Measurements from ENCODE around the gene TMEM128.

Gene TMEM128

DNA sequence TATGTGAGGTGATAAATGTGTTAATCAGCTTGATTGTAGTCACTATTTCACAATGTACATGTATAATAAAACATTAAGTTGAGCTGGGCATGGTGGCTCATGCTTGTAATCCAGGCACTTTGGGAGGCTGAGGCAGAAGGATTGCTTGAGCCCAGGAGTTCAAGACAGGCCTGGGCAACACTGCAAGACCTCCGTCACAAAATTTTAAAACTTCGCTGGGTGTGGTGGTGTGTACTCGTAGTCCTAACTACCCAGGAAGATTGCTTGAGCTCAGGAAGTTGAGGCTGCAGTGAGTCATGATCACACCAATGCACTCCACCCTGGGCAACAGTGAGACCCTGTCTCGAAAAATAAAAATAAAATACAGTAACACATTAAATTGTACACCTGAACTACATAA is 21.8 kb upstream of the TMEM128 start:
- peaks cover 63% of the 10 kb centered on the region for H3K36me3 ChIP-seq (ENCODE audit: control insufficient read depth, low read length)
- TF ChIP-seq, protein P1, sequence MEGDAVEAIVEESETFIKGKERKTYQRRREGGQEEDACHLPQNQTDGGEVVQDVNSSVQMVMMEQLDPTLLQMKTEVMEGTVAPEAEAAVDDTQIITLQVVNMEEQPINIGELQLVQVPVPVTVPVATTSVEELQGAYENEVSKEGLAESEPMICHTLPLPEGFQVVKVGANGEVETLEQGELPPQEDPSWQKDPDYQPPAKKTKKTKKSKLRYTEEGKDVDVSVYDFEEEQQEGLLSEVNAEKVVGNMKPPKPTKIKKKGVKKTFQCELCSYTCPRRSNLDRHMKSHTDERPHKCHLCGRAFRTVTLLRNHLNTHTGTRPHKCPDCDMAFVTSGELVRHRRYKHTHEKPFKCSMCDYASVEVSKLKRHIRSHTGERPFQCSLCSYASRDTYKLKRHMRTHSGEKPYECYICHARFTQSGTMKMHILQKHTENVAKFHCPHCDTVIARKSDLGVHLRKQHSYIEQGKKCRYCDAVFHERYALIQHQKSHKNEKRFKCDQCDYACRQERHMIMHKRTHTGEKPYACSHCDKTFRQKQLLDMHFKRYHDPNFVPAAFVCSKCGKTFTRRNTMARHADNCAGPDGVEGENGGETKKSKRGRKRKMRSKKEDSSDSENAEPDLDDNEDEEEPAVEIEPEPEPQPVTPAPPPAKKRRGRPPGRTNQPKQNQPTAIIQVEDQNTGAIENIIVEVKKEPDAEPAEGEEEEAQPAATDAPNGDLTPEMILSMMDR (IDR thresholded peaks at IDR 0.05; ENCODE audit: low read depth, low read length, poor library complexity, severe bottlenecking): no peak
- TF ChIP-seq EZH2phosphoT487 (IDR thresholded peaks at IDR 0.05; ENCODE audit: borderline replicate concordance, low read length): no peak
- no peak overlapping the region for H3K27ac ChIP-seq (ENCODE audit: low read depth, low read length)

DNA sequence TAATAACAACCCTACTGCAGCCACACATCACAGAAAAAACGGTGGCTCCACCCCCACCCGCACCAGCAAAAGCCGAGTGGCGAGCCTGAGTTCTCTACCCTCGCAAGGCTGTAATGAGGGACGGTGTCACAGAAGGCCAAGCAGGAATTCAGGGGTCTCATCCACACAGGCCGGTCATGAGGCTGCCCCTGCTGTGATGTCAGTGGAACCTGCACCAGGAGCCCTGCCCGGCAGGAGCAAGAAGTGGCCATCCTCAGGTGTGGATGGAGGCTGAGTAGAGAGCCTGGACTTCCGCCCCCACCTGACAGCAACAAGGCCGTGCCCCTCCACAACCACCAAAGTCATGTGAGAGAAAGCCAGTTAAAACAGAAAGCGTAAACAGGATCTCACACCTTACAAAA is 21.3 kb upstream of the TMEM128 start:
- H3K36me3 ChIP-seq (ENCODE audit: control insufficient read depth, low read length): peaks cover 58% of the 10 kb centered on the region
- H4K20me1 ChIP-seq (ENCODE audit: control insufficient read depth, insufficient read depth, low read depth, low read length): no peaks in the 10 kb centered on the region
- no peaks in the 10 kb centered on the region for H3K79me2 ChIP-seq (ENCODE audit: control insufficient read depth, low read length)
- no peaks in the 10 kb centered on the region for H3F3A ChIP-seq (ENCODE audit: control insufficient read depth, insufficient read depth)
- TF ChIP-seq, protein P1 (IDR thresholded peaks at IDR 0.05; ENCODE audit: low read depth, low read length, poor library complexity, severe bottlenecking): no peak
- TF ChIP-seq EZH2phosphoT487 (IDR thresholded peaks at IDR 0.05; ENCODE audit: borderline replicate concordance, low read length): no peak
- H3K4me1 ChIP-seq (ENCODE audit: control insufficient read depth, low read length): no peaks in the 10 kb centered on the region
- no peak overlapping the region for H3K4me3 ChIP-seq (ENCODE audit: low read length)
- H3K9me2 ChIP-seq (replicated peaks; ENCODE audit: control insufficient read depth, low read length): no peaks in the 10 kb centered on the region
- H3K27me3 ChIP-seq (ENCODE audit: control insufficient read depth, low read length): no peaks in the 10 kb centered on the region
- no peak overlapping the region for H3K4me2 ChIP-seq (ENCODE audit: low read length)
- no peak overlapping the region for H3K27ac ChIP-seq (ENCODE audit: low read depth, low read length)
- H3K9me3 ChIP-seq (ENCODE audit: control insufficient read depth, insufficient read depth, low read length): no peaks in the 10 kb centered on the region

More for the DNA sequence above, 21.8 kb upstream of the TMEM128 start:
- no peaks in the 10 kb centered on the region for H3K4me1 ChIP-seq (ENCODE audit: control insufficient read depth, low read length)
- H3K4me3 ChIP-seq (ENCODE audit: low read length): no peak overlapping the region
- H3K27me3 ChIP-seq (ENCODE audit: control insufficient read depth, low read length): no peaks in the 10 kb centered on the region
- H3K79me2 ChIP-seq (ENCODE audit: control insufficient read depth, low read length): no peaks in the 10 kb centered on the region
- H3K9me2 ChIP-seq (replicated peaks; ENCODE audit: control insufficient read depth, low read length): no peaks in the 10 kb centered on the region
- H3F3A ChIP-seq (ENCODE audit: control insufficient read depth, insufficient read depth): no peaks in the 10 kb centered on the region
- no peaks in the 10 kb centered on the region for H4K20me1 ChIP-seq (ENCODE audit: control insufficient read depth, insufficient read depth, low read depth, low read length)
- H3K9me3 ChIP-seq (ENCODE audit: control insufficient read depth, insufficient read depth, low read length): no peaks in the 10 kb centered on the region
- H3K4me2 ChIP-seq (ENCODE audit: low read length): no peak overlapping the region

DNA sequence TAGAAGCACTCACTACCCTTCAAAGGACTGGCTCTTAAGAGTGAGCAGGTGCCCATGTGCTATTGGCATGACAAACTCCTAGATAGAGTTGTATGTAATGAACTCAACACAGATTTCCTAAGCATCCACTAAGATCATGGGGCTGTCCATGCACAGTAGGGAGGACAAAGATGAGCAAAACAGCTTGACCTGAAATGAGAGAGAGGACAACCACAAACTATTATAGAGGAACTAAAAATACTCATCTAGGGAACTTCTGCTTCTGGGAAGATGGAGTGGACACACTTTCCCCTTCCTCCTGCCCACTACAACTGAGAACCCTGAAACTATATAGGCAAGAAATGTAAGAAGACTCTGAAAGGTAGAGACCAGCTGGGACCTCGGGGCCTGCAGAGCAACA is 20.8 kb upstream of the TMEM128 start:
- H3K4me1 ChIP-seq (ENCODE audit: control insufficient read depth, low read length): no peaks in the 10 kb centered on the region
- no peaks in the 10 kb centered on the region for H3K27me3 ChIP-seq (ENCODE audit: control insufficient read depth, low read length)
- H3F3A ChIP-seq (ENCODE audit: control insufficient read depth, insufficient read depth): no peaks in the 10 kb centered on the region
- H3K9me3 ChIP-seq (ENCODE audit: control insufficient read depth, insufficient read depth, low read length): no peaks in the 10 kb centered on the region
- H3K4me3 ChIP-seq (ENCODE audit: low read length): no peak overlapping the region
- H3K27ac ChIP-seq (ENCODE audit: low read depth, low read length): no peak overlapping the region
- H3K36me3 ChIP-seq (ENCODE audit: control insufficient read depth, low read length): peaks cover 55% of the 10 kb centered on the region
- H3K4me2 ChIP-seq (ENCODE audit: low read length): no peak overlapping the region
- no peaks in the 10 kb centered on the region for H3K9me2 ChIP-seq (replicated peaks; ENCODE audit: control insufficient read depth, low read length)
- no peaks in the 10 kb centered on the region for H3K79me2 ChIP-seq (ENCODE audit: control insufficient read depth, low read length)
- H4K20me1 ChIP-seq (ENCODE audit: control insufficient read depth, insufficient read depth, low read depth, low read length): no peaks in the 10 kb centered on the region
- TF ChIP-seq, protein P1 (IDR thresholded peaks at IDR 0.05; ENCODE audit: low read depth, low read length, poor library complexity, severe bottlenecking): no peak
- no peak for TF ChIP-seq EZH2phosphoT487 (IDR thresholded peaks at IDR 0.05; ENCODE audit: borderline replicate concordance, low read length)

DNA sequence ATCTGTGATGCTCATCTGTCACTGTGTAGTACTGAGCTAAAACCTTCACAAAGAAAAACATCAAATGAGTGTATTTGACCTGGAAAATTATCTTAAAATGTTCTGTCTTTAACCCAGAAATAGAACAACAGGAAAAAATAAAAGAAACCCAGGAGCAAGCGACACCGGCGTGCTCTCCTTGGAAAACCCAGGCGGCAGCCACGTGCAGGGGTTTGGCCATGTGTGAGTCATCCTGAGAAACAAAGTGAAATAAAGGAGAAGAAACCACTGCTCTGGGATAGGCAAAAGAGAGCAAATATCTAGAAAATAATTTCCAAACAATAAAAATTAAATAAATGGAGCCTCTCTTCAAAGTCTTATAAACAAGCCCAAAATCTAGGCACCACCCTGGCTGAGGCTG is 20.0 kb upstream of the TMEM128 start:
- Histone ChIP-seq H3K4me1 (ENCODE audit: control insufficient read depth, low read length) (no peaks in the 10 kb centered on the region), H3F3A (ENCODE audit: control insufficient read depth, insufficient read depth) (no peaks in the 10 kb centered on the region), H3K27me3 (ENCODE audit: control insufficient read depth, low read length) (no peaks in the 10 kb centered on the region), H3K4me3 (ENCODE audit: low read length) (no peak overlapping the region), H3K9me2 (replicated peaks; ENCODE audit: control insufficient read depth, low read length) (no peaks in the 10 kb centered on the region), H4K20me1 (ENCODE audit: control insufficient read depth, insufficient read depth, low read depth, low read length) (no peaks in the 10 kb centered on the region), H3K36me3 (ENCODE audit: control insufficient read depth, low read length) (peaks cover 47% of the 10 kb centered on the region), H3K4me2 (ENCODE audit: low read length) (no peak overlapping the region), H3K79me2 (ENCODE audit: control insufficient read depth, low read length) (no peaks in the 10 kb centered on the region), H3K27ac (ENCODE audit: low read depth, low read length) (no peak overlapping the region), H3K9me3 (ENCODE audit: control insufficient read depth, insufficient read depth, low read length) (no peaks in the 10 kb centered on the region)
- TF ChIP-seq EZH2phosphoT487 (IDR thresholded peaks at IDR 0.05; ENCODE audit: borderline replicate concordance, low read length): no peak
- TF ChIP-seq, protein P1 (IDR thresholded peaks at IDR 0.05; ENCODE audit: low read depth, low read length, poor library complexity, severe bottlenecking): no peak
